HFF-Myc (cell line): ENCODE results near the gene TGIF1.

Experiments used
- DNase-seq: peaks from one replicate; pipeline ENCODE4 v3.0.0-alpha.2; 2011; ENCODE audit warnings: low read depth; ENCODE audit errors: extremely low read depth
- H3K4me3 ChIP-seq: replicated peaks from 2 replicates; pipeline ENCODE4 v1.5.1; 2011; ENCODE audit warnings: low read depth, mild to moderate bottlenecking, control low read depth, low read length
- TF ChIP-seq, protein P1 (sequence below): IDR thresholded peaks from 2 replicates; pipeline ENCODE4 v1.5.1; 2012; ENCODE audit warnings: mild to moderate bottlenecking, low read depth, low read length, control low read depth; ENCODE audit errors: missing control alignments

Gene TGIF1

DNA sequence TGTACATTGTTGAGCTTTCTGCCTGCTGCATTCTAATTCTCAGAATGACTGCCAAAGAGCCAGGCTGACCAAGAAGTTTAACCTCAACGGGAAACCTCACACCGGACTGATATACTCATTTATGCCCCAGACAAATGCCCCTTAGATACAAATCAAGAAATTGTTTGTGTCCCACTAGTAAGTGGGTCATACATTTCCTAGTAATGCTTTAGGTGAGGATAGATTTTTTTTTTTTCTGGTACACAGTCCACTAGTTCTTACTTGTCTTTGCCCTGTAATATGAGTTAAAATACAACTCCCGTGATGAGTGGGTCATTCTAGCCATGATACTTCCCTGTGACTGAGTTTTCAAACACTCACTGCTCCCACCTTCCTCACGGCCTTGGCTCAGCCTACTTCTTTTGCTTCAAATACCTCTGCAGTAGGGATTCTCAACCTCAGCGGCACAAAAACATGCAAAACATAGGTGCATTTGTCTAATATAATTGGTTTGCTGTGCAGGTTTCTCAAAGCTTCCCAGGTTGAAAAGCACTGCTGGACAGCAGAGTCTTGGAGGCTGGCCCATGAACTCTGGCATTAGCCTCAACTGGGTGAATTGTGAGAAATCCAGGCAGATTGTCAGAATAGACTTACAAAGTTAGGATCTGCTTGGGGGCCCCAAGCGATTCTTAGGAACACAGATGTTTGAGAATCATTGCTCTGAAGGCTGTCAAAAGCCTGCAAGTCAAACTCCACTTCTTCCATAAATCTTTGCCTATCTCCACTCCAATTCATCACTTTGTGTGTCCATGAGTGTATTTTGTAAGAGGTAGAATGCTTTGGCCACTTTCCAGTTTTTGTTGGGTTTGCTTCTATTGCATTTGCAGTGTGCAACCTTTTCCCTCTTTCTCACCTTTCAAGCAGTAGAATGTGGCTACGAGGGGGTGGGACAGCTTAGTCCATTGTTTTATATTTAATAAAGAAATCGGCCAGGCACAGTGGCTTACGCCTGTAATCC lies 35.5 kb downstream of the TGIF1 start:
- H3K4me3 ChIP-seq = no peak overlapping the region
- DNase-seq = no peak
- TF ChIP-seq, protein P1, sequence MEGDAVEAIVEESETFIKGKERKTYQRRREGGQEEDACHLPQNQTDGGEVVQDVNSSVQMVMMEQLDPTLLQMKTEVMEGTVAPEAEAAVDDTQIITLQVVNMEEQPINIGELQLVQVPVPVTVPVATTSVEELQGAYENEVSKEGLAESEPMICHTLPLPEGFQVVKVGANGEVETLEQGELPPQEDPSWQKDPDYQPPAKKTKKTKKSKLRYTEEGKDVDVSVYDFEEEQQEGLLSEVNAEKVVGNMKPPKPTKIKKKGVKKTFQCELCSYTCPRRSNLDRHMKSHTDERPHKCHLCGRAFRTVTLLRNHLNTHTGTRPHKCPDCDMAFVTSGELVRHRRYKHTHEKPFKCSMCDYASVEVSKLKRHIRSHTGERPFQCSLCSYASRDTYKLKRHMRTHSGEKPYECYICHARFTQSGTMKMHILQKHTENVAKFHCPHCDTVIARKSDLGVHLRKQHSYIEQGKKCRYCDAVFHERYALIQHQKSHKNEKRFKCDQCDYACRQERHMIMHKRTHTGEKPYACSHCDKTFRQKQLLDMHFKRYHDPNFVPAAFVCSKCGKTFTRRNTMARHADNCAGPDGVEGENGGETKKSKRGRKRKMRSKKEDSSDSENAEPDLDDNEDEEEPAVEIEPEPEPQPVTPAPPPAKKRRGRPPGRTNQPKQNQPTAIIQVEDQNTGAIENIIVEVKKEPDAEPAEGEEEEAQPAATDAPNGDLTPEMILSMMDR = no peak

- H3K4me3 ChIP-seq = no peak overlapping the region
- TF ChIP-seq, protein P1 = no peak
- no peak for DNase-seq
Observed at GRCh38 chr18:3486512-3486911, 36.5 kb downstream of the TGIF1 start.

GRCh38 chr18:3489462-3489861 lies 39.5 kb downstream of the TGIF1 start:
- TF ChIP-seq, protein P1 = no peak
- no peak for DNase-seq
- H3K4me3 ChIP-seq = no peak overlapping the region

GRCh38 chr18:3491981-3492555 lies 42.1 kb downstream of the TGIF1 start:
- TF ChIP-seq, protein P1 = no peak
- H3K4me3 ChIP-seq = no peak overlapping the region
- no peak for DNase-seq

- DNase-seq = no peak
- H3K4me3 ChIP-seq = no peak overlapping the region
- TF ChIP-seq, protein P1 = no peak
Observed at GRCh38 chr18:3492721-3493120, 42.7 kb downstream of the TGIF1 start.

GRCh38 chr18:3493501-3494244 lies 43.7 kb downstream of the TGIF1 start:
- no peak for DNase-seq
- TF ChIP-seq, protein P1 = no peak
- no peak overlapping the region for H3K4me3 ChIP-seq
